K562 (cell line): ENCODE results near the gene BZW1. TPM values are rescaled to one million over a fixed set of nuclear protein-coding genes. Genes with fewer than 3 reads are reported as not detected.
A peak's percentile ranks its signal among the peaks of the same experiment; 100 is the strongest.

ENCODE experiments used
- ATAC-seq: fragments of 200-7000 bp; cut with Tn5 transposase; 3 replicates; pipeline ENCODE4 v1.9.1; 2020; ENCODE audit warnings: moderate library complexity
- BruUV-seq: library from RNA; stranded (reverse); fragments of 400-500 nt; replicated peaks from 2 replicates; lab custom pipeline; 2021; lab: Mats Ljungman, UMichigan
- CTCF ChIA-PET: fragments of 300-600 bp; formaldehyde crosslinking; extraction: SDS; loops from one replicate; lab custom pipeline; 2021; ENCODE audit warnings: low intra/inter-chr PET ratio; lab: Yijun Ruan, JAX
- POLR2A ChIA-PET: fragments of 300-600, 350-650 bp; sonication (Branson Sonifier 250); formaldehyde crosslinking; extraction: SDS; loops from one replicate; lab custom pipeline; 2021; ENCODE audit warnings: antibody characterized with exemption, inconsistent platforms; lab: Yijun Ruan, JAX
- DNase-seq, 4 experiments: peaks; one replicate each; pipeline versions ENCODE4 v3.0.0 to v3.0.0-alpha.2; 2011 to 2018; ENCODE audit warnings: low spot score in 3 of 4, mixed read lengths in 3 of 4; ENCODE audit errors: extremely low read depth in 1 of 4
- FAIRE-seq: peaks from 2 replicates; lab custom pipeline; 2011; peaks lifted over from hg19 to GRCh38; lab: Jason Lieb, UNC
- H2AFZ ChIP-seq: 2 replicates; pipeline ENCODE4 v1.6.0; 2011; ENCODE audit warnings: low read depth, low read length, control low read depth, inconsistent platforms
- H3K27ac ChIP-seq: fragments of 200-600 bp; 3 replicates; pipeline ENCODE4 v1.8.0; 2011; ENCODE audit warnings: low read depth, mild to moderate bottlenecking, control low read depth, inconsistent platforms, low read length, moderate library complexity, mixed read lengths; ENCODE audit errors: extremely low read depth
- H3K27me3 ChIP-seq, 2 experiments: fragments of 300-600 bp in 1 of 2; 2 replicates in 1 of 2; 3 replicates in 1 of 2; pipeline versions ENCODE4 v1.6.0 to v1.8.0; 2011; ENCODE audit warnings: inconsistent platforms in 2 of 2, low read length in 2 of 2, mild to moderate bottlenecking in 1 of 2, mixed read lengths in 1 of 2, moderate library complexity in 1 of 2; ENCODE audit not compliant: control insufficient read depth in 2 of 2, insufficient read depth in 2 of 2
- H3K36me3 ChIP-seq: fragments of 300-600 bp; 3 replicates; pipeline ENCODE4 v1.8.0; 2011; ENCODE audit warnings: mild to moderate bottlenecking, low read length, inconsistent platforms; ENCODE audit not compliant: control insufficient read depth, insufficient read depth
- H3K4me1 ChIP-seq, 2 experiments: fragments of 200-600 bp in 1 of 2; replicated peaks in 1 of 2; 2 replicates in 1 of 2; 3 replicates in 1 of 2; pipeline versions ENCODE4 v1.5.1 to v1.8.0; 2011; ENCODE audit warnings: inconsistent platforms in 2 of 2, low read length in 2 of 2, mild to moderate bottlenecking in 1 of 2, mixed read lengths in 1 of 2, moderate library complexity in 1 of 2; ENCODE audit not compliant: control insufficient read depth in 2 of 2, insufficient read depth in 2 of 2
- H3K4me2 ChIP-seq: 2 replicates; pipeline ENCODE4 v1.6.1; 2011; ENCODE audit warnings: low read length, control low read depth, inconsistent platforms, mixed read lengths; ENCODE audit not compliant: insufficient read depth
- H3K4me3 ChIP-seq: fragments of 200-600 bp; sonication (generic), shearing (Covaris generic); 2 replicates; pipeline ENCODE4 v1.5.1; 2016; ENCODE audit warnings: control low read depth, inconsistent platforms
- H3K79me2 ChIP-seq: fragments of 200-600 bp; 3 replicates; pipeline ENCODE4 v1.8.0; 2011; ENCODE audit warnings: low read length, inconsistent platforms; ENCODE audit not compliant: control insufficient read depth, insufficient read depth
- H3K9ac ChIP-seq, 2 experiments: 2 replicates each; pipeline versions ENCODE4 v1.6.0 to v1.6.1; 2011; ENCODE audit warnings: low read depth in 2 of 2, low read length in 2 of 2, control low read depth in 1 of 2, inconsistent platforms in 1 of 2, mild to moderate bottlenecking in 1 of 2, mixed read lengths in 1 of 2; ENCODE audit not compliant: insufficient read depth in 1 of 2
- H3K9me1 ChIP-seq: one replicate; pipeline ENCODE4 v1.6.0; 2011; ENCODE audit warnings: inconsistent platforms, mild to moderate bottlenecking, low read length, moderate library complexity; ENCODE audit not compliant: control insufficient read depth, insufficient read depth
- H3K9me3 ChIP-seq: replicated peaks from 2 replicates; pipeline ENCODE4 v1.5.1; 2011; ENCODE audit warnings: low read depth, low read length, inconsistent platforms; ENCODE audit not compliant: control insufficient read depth, insufficient read depth
- H4K20me1 ChIP-seq: replicated peaks from 2 replicates; pipeline ENCODE4 v1.6.1; 2011; ENCODE audit warnings: low read length, inconsistent platforms, mixed read lengths; ENCODE audit not compliant: control insufficient read depth, insufficient read depth
- CBFB ChIP-seq: sonication (generic); formaldehyde crosslinking; IDR thresholded peaks from 2 replicates; pipeline ENCODE4 v1.4.0; 2020; ENCODE audit warnings: mild to moderate bottlenecking, missing genetic modification reagents
- CCAR2 ChIP-seq: fragments of 200-400 bp; formaldehyde crosslinking; IDR thresholded peaks from 2 replicates; pipeline ENCODE4 v1.6.1; 2017; ENCODE audit warnings: mild to moderate bottlenecking, low read depth, low read length
- EHMT2 ChIP-seq: fragments of 450-650 bp; IDR thresholded peaks from 2 replicates; pipeline ENCODE4 v1.6.1; 2018; ENCODE audit warnings: antibody characterized with exemption
- HDAC8 ChIP-seq: fragments of 450-650 bp; IDR thresholded peaks from 2 replicates; pipeline ENCODE4 v1.6.1; 2016; ENCODE audit warnings: mild to moderate bottlenecking, missing genetic modification characterization, moderate library complexity, missing compliant biosample characterization
- HMGN3 ChIP-seq: IDR thresholded peaks from 2 replicates; pipeline ENCODE4 v1.6.1; 2011; ENCODE audit warnings: borderline replicate concordance, low read depth, mild to moderate bottlenecking, mixed read lengths, low read length; ENCODE audit not compliant: insufficient read length; ENCODE audit errors: extremely low read depth
- KLF1 ChIP-seq: fragments of 450-650 bp; IDR thresholded peaks from 2 replicates; pipeline ENCODE4 v1.6.1; 2016; ENCODE audit warnings: missing genetic modification characterization, missing compliant biosample characterization
- NCOA6 ChIP-seq: fragments of 450-650 bp; IDR thresholded peaks from 2 replicates; pipeline ENCODE4 v1.6.1; 2017; ENCODE audit warnings: mild to moderate bottlenecking
- ZNF212 ChIP-seq: fragments of 450-650 bp; formaldehyde crosslinking; IDR thresholded peaks from 2 replicates; pipeline ENCODE4 v1.4.0; 2020; ENCODE audit warnings: mild to moderate bottlenecking
- ZNF282 ChIP-seq: sonication (generic); formaldehyde crosslinking; IDR thresholded peaks from 2 replicates; pipeline ENCODE4 v1.8.1; 2023; ENCODE audit warnings: missing genetic modification reagents
- WGBS: fragments of 100-300 bp; shearing (Covaris generic); methylation state at CpG from one replicate; pipeline ENCODE4 v1.1.6; 2016; ENCODE audit warnings: low coverage, mixed read lengths; ENCODE audit not compliant: insufficient coverage; ENCODE audit errors: missing lambda C conversion rate; 5-methylcytosine and 5-hydroxymethylcytosine counted together
- in situ Hi-C: fragments of 300-500 bp; cut with MboI; formaldehyde crosslinking; loops from 4 replicates; pipeline ENCODE4 v1.15.0; 2018; ENCODE audit warnings: inconsistent platforms, mixed read lengths
- intact Hi-C: fragments of 100-400 bp; cut with micrococcal nuclease; formaldehyde crosslinking; loops from 2 replicates; pipeline ENCODE4 v1.14.2; 2022
- polyA plus RNA-seq, 8 experiments: library from polyadenylated mRNA; depleted of rRNA in 4 of 8; stranded (reverse) in 5 of 8; unstranded in 3 of 8; fragments of >200 nt; fragmentation: Nextera tagmentation in 2 of 8; fragmentation: Illumina TruSeq in 1 of 8; extraction: Ambion mirVana in 2 of 8; extraction: Trizol in 1 of 8; gene quantifications; 2 replicates each; pipeline versions ENCODE4 v1.2.1 to v1.2.3, GENCODE V29; 2011 to 2014; ENCODE audit warnings: inconsistent platforms in 1 of 8, missing spikeins in 1 of 8
- total RNA-seq, 7 experiments: library from RNA; depleted of rRNA in 6 of 7; stranded (reverse); fragments of >200 nt in 6 of 7; fragmentation: Illumina TruSeq in 2 of 7; extraction: Trizol in 2 of 7; gene quantifications; 2 replicates each; pipeline versions ENCODE4 v1.2.1 to v1.2.3, GENCODE V29; 2011 to 2021; ENCODE audit warnings: low replicate concordance in 1 of 7
- TF ChIP-seq, protein P1 (sequence below): fragments of 450-650 bp; IDR thresholded peaks from 2 replicates; pipeline ENCODE4 v1.6.1; 2016; ENCODE audit warnings: missing biosample characterization, missing genetic modification characterization
- TF ChIP-seq, protein P2 (sequence below): fragments of 450-650 bp; IDR thresholded peaks from 2 replicates; pipeline ENCODE4 v1.6.1; 2016; ENCODE audit warnings: low read depth

The BZW1 gene
- total and polyA plus RNA-seq, 9 of the 15 experiments (the other 6 are each of a cell fraction or from before 2014, with no cell fraction given) = 110 to 244 (median 198) TPM

DNA sequence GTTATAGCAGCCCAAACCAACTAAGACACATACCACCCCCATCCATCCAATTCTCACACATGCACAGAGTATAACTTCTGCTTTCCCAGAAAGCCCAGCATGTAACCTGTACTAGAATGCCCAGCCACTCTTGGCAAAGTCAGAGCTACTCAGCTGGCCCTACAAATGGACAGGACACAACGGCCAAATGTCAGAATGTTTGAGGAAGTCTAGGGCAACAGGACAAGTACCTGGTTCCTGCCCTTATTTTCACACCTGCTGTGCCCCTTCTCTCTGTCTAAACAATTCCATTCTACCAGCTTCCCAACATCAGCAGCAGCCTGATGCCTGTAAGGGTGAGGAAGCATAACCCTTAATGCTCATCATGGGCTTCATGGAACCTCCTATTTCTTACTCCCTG is 15.1 kb upstream of the BZW1 start (continued):
- TF ChIP-seq KLF1 (no peak), ZNF282 (CRISPR knock-in tag) (no peak), HMGN3 (no peak), HDAC8 (tag) (no peak)

DNA sequence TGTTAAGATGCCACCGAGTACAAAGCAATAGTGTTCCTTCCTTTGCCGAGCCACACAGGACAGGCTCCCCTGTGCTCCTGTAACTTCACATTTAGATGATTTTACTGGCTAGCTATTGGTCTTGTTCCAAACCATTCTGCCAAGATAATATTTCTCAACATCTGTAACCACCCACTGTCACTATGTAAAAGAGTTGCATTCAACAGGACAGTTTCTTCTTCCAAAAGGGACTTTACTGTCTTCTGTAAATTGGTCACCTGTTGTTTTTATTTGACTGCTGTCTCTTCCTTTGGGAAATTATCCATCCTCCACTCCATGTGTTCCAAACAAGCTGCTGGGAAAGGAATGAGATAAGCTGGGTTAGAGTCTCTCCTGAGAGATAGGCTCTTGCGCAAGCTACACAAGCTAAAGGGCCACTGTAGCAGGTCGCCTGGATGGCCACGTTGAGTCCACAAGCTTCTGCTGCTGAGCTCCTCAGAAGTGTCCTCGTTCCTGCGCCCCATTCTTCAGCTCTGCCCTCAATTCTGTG is 14.4 kb upstream of the BZW1 start:
- Histone ChIP-seq H3K27me3 (no peaks in the 10 kb centered on the region), H3K79me2 (no peaks in the 10 kb centered on the region), H3K4me3 (no peak overlapping the region), H2AFZ (peak overlapping the region; percentile 87), H3K9me1 (no peaks in the 10 kb centered on the region), H3K36me3 (no peaks in the 10 kb centered on the region), H3K9me3 (no peaks in the 10 kb centered on the region), H3K27ac (no peak overlapping the region; the same call in 2 of the 3 replicates), H3K9ac (peak overlapping the region; percentile 6 to 83; a peak in 2 of 4 replicates), H3K4me2 (peak overlapping the region; percentile 58; the same call in 1 of the 2 replicates), H4K20me1 (no peaks in the 10 kb centered on the region), H3K4me1 (peaks cover 8 to 23% of the 10 kb centered on the region in 2 experiments; a peak in 4 of 5 replicates)
- 20% methylated on average over 7 of the region's 7 CpGs for WGBS
- ChIA-PET POLR2A (interaction anchor here (0.9 to 1.0 kb wide), 2 partner anchors 11 to 31 kb away, joined by 4 to 5 read pairs; no protein-coding TSS in a partner anchor), CTCF (no interaction called here)
- in situ Hi-C loops = no loop called here
- peak; percentile 72 for ATAC-seq
- peak in 2 of 4 experiments; percentile 29 to 54 for DNase-seq
- FAIRE-seq = no peak
- no TSS peak for BruUV-seq
- intact Hi-C loops = loop anchor here (5.0 kb wide), 1 partner anchor 85 kb away; no protein-coding TSS in a partner anchor
- TF ChIP-seq CCAR2 = no peak
- TF ChIP-seq EHMT2 = 0 out of 2 replicates have a peak, but pooled peaks have one; percentile 34
- TF ChIP-seq, protein P1, sequence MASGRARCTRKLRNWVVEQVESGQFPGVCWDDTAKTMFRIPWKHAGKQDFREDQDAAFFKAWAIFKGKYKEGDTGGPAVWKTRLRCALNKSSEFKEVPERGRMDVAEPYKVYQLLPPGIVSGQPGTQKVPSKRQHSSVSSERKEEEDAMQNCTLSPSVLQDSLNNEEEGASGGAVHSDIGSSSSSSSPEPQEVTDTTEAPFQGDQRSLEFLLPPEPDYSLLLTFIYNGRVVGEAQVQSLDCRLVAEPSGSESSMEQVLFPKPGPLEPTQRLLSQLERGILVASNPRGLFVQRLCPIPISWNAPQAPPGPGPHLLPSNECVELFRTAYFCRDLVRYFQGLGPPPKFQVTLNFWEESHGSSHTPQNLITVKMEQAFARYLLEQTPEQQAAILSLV = no peak
- TF ChIP-seq, protein P2, sequence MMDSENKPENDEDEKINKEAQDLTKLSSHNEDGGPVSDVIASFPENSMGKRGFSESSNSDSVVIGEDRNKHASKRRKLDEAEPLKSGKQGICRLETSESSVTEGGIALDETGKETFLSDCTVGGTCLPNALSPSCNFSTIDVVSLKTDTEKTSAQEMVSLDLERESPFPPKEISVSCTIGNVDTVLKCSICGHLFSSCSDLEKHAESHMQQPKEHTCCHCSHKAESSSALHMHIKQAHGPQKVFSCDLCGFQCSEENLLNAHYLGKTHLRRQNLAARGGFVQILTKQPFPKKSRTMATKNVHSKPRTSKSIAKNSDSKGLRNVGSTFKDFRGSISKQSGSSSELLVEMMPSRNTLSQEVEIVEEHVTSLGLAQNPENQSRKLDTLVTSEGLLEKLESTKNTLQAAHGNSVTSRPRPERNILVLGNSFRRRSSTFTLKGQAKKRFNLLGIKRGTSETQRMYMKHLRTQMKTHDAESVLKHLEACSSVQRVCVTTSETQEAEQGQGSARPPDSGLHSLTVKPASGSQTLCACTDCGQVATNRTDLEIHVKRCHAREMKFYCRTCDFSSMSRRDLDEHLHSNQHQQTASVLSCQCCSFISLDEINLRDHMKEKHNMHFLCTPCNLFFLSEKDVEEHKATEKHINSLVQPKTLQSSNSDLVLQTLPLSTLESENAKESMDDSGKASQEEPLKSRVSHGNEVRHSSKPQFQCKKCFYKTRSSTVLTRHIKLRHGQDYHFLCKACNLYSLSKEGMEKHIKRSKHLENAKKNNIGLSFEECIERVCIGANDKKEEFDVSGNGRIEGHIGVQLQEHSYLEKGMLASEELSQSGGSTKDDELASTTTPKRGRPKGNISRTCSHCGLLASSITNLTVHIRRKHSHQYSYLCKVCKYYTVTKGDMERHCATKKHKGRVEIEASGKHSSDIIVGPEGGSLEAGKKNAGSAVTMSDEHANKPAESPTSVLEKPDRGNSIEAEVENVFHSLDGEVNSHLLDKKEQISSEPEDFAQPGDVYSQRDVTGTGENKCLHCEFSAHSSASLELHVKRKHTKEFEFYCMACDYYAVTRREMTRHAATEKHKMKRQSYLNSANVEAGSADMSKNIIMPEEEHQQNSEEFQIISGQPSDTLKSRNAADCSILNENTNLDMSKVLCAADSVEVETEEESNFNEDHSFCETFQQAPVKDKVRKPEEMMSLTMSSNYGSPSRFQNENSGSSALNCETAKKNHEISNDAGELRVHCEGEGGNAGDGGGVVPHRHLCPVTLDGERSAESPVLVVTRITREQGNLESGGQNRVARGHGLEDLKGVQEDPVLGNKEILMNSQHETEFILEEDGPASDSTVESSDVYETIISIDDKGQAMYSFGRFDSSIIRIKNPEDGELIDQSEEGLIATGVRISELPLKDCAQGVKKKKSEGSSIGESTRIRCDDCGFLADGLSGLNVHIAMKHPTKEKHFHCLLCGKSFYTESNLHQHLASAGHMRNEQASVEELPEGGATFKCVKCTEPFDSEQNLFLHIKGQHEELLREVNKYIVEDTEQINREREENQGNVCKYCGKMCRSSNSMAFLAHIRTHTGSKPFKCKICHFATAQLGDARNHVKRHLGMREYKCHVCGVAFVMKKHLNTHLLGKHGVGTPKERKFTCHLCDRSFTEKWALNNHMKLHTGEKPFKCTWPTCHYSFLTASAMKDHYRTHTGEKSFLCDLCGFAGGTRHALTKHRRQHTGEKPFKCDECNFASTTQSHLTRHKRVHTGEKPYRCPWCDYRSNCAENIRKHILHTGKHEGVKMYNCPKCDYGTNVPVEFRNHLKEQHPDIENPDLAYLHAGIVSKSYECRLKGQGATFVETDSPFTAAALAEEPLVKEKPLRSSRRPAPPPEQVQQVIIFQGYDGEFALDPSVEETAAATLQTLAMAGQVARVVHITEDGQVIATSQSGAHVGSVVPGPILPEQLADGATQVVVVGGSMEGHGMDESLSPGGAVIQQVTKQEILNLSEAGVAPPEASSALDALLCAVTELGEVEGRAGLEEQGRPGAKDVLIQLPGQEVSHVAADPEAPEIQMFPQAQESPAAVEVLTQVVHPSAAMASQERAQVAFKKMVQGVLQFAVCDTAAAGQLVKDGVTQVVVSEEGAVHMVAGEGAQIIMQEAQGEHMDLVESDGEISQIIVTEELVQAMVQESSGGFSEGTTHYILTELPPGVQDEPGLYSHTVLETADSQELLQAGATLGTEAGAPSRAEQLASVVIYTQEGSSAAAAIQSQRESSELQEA = no peak
- TF ChIP-seq ZNF212 (CRISPR knock-in tag) = no peak
- TF ChIP-seq NCOA6 = no peak
- TF ChIP-seq CBFB (CRISPR knock-in tag) = no peak
